NCI-H1092 treated with DMSO at 0.1 percent for 48 hours (cell line): ENCODE results near the gene KIF1B.

Source experiments
- DNase-seq: peaks from one replicate; lab custom pipeline; 2025; lab: John Stamatoyannopoulos, UW

Gene KIF1B, protein sequence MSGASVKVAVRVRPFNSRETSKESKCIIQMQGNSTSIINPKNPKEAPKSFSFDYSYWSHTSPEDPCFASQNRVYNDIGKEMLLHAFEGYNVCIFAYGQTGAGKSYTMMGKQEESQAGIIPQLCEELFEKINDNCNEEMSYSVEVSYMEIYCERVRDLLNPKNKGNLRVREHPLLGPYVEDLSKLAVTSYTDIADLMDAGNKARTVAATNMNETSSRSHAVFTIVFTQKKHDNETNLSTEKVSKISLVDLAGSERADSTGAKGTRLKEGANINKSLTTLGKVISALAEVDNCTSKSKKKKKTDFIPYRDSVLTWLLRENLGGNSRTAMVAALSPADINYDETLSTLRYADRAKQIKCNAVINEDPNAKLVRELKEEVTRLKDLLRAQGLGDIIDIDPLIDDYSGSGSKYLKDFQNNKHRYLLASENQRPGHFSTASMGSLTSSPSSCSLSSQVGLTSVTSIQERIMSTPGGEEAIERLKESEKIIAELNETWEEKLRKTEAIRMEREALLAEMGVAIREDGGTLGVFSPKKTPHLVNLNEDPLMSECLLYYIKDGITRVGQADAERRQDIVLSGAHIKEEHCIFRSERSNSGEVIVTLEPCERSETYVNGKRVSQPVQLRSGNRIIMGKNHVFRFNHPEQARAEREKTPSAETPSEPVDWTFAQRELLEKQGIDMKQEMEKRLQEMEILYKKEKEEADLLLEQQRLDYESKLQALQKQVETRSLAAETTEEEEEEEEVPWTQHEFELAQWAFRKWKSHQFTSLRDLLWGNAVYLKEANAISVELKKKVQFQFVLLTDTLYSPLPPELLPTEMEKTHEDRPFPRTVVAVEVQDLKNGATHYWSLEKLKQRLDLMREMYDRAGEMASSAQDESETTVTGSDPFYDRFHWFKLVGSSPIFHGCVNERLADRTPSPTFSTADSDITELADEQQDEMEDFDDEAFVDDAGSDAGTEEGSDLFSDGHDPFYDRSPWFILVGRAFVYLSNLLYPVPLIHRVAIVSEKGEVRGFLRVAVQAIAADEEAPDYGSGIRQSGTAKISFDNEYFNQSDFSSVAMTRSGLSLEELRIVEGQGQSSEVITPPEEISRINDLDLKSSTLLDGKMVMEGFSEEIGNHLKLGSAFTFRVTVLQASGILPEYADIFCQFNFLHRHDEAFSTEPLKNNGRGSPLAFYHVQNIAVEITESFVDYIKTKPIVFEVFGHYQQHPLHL (N-terminal part only)

DNA sequence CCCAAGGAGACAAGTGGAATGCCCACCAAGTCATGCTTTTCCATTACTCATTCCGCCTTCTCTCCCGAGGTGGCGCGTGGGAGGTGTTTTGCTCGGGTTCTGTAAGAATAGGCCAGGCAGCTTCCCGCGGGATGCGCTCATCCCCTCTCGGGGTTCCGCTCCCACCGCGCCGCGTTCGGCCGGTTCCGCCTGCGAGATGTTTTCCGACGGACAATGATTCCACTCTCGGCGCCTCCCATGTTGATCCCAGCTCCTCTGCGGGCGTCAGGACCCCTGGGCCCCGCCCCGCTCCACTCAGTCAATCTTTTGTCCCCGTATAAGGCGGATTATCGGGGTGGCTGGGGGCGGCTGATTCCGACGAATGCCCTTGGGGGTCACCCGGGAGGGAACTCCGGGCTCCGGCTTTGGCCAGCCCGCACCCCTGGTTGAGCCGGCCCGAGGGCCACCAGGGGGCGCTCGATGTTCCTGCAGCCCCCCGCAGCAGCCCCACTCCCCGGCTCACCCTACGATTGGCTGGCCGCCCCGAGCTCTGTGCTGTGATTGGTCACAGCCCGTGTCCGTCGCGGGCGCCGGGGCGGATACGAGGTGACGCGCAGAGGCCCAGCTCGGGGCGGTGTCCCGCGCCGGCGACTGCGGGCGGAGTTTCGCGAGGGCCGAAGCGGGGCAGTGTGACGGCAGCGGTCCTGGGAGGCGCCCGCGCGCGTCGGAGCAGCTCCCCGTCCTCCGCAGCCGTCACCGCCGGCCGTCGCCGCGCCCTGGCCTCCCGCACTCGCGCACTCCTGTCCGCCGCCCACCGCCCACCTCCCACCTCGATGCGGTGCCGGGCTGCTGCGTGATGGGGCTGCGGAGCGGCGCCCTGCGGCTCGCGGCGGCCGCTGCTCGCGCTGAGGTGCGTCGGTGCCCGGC is at the start of gene KIF1B:
KIF1B (plus strand) TSS at position 666 of the 906 bp plus-strand sequence. CDS start 21,759 bp downstream, outside the sequence.
- DNase-seq = peak; percentile 98

DNA sequence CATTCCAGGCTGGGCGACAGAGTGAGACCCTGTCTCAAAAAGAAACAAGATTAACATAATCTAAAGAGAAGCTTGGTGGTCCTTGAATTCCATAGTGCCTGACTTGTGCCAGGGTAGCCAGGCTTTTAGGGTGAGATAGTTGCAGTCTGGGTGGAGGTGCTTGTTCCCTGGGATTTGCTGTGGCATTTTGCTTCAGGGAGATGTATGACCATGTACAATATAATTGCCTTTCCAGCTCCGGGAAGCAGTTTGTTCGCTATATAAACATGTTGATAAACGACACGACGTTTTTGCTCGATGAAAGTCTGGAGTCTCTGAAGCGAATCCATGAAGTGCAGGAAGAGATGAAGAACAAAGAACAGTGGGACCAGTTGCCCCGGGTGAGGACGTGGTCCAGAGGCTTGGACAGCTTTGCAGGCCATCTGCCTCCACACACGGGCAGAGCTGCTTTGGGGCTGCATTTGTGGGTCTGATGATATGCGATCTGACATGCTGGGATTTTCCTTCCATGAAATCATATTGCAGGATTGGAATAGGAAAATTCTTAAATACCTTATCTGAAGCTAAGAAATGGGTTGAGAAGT is 49.4 kb upstream of the KIF1B start:
- DNase-seq = no peak

DNA sequence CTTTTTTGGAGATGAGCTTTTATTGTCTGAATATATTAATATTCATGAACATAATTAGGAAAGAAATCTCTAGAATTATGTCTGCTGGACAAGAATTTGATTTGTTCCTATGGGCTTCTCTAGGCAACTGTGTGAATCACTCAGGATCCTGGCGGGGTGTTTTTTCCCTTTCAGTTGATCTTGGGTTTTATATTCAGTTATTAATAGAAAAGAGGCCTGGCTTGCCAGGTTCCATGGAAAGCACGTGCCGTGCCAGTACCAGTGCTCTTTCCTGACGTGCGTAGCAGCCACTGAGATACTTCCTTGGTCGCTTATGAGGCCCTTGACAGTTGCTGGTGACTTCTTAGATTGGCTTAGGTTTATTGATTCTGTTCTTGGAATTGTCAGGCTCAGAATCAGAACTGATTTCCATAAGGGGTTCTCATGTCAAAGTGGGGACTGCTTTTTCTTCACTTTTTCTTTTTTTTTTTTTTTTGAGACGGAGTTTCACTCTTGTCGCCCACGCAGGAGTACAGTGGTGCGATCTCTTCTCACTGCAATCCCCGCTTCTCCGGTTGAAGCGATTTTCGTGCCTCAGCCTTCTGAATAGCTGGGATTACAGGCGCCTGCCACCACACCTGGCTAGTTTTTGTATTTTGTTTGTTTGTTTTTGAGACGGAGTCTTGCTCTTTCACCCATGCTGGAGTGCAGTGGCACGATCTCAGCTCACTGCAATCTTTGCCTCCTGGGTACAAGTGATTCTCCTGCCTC is 48.7 kb upstream of the KIF1B start:
- DNase-seq = no peak

DNA sequence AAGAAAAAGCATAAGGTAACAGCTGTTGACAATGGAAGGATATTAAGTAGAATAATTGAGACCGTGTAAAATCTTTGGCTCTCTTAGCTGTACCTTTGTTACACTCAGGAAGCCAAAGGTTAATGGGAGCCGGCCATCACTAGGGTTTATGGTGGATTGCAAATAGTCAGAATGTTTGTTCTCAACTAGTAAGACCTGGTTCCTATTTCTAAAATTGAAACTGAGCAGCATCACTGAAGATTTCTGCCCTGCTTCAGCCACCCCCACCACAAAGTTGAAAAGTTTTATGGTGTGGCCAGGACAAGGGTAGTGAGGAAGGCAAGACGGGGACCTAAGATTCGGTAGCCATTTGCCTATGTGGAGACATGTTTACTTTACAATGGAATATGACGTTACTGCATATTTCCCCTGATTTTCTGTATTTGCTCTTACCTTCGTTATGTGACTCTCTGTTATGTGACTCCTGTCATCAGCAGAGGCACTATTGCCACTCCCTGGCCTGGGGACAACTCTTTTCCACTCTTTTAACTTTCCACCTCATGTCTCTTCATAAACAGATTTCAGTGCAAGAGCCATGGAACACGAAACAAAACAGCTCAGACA is 41.4 kb upstream of the KIF1B start:
- DNase-seq = no peak

DNA sequence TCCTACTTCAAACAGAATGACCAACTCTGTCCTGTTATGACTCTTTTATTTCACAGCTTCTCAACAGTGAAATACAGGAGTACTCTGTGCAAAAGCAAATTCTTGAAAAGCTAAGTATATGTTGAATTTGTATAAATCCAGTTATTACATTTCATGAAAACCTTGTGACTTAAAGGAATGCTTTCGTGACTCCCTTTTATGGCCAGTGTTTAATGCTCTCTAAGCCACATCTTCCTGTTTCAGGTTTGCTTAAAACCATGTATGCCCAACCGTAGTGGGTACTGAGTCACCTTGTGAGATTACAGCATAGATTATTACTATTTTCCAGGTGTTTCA is 40.2 kb upstream of the KIF1B start:
- no peak for DNase-seq

DNA sequence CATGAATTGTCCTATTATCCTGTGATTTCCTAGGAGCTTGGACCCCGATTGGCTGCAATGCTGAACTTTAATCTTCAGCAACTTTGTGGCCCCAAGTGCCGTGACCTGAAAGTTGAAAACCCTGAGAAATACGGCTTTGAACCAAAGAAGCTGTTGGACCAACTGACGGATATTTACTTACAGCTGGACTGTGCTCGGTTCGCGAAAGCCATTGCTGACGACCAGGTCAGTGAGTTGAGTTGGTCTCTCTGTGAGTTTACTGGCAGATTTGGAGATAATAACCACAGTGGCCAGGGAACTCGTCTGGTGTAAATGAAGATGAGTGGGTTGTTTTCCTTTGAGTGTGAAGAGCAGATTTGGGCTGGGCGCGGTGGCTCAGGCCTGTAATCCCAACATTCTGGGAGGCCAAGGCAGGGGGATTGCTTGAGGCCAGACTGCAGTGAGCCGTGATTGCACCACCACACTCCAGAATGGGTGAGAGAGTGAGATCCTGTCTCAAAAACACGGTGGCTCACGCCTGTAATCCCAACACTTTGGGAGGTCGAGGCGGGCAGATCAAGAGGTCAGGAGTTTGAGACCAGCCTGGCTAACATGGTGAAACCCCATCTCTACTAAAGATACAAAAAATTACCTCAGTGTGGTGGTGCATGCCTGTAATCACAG is 39.1 kb upstream of the KIF1B start:
- DNase-seq = no peak

DNA sequence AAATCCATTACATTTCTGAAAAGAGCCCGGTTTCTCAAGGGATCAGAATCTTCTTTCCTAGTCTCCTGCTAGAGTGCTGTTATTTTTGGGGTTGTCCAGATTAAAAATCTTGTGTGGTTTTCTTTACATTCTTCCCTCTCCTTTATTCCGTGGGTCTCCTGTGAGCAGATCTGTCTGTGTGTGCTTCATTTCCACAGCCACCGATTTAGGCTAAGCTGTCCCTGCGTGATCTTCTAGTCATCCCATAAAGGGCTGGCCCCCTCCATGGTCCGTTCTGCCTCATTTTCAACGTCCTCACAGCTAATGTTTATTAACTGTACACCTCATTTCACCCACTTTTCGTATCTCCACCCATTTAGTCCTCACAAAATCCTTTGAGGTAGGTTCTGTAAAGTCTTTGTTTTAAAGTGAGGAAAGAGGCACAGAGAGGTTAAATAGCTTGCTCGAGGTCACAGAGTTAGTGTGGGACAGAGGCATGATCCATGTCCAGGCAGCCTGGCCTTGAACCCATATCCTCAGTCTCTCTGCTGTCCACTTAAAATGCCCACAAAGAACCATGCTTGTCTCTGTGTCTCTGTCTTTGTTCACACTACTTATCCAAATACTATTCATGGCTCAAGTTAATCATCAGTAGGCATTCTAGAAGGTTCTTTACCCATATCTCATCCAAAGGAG is 38.2 kb upstream of the KIF1B start:
- DNase-seq = no peak

DNA sequence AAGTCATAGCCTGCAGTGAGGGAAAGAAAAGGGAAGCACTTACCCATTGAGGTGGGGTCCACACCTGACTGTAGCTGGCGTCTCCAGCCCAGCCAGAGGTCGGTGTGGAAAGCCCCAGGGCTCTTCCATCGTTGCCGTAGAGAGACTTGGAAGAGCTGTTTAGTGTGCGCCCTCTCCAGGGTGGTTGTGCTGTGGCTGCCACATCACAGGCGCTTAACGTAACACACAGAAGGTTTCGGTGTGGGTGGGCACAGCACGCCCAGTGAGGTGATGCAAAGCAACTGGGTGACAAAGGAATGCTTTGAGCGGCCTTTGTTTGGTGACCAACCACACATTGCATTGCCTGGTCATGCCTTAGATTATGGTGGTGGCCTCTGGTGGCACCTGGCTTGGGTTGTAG is 36.8 kb upstream of the KIF1B start:
- no peak for DNase-seq

DNA sequence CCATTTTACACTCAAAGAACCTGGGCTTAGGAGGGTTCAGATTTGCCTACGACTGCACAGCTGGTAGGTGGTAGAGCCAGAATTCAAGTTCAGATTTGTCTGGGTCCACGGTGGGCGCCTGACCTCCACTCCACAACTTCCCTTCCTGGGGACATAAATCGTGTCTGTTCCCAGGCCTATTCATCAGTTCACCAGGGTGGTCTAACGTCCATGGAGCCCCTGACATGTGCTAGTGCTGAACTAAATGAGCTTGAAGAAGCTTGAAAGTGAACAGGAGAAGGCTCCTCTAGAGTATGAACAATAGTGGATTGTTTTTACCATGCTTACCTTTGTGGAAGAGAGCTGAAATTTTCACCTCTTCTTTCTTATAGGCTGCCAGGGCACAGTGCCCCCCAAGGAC is 32.5 kb upstream of the KIF1B start:
- DNase-seq = no peak

DNA sequence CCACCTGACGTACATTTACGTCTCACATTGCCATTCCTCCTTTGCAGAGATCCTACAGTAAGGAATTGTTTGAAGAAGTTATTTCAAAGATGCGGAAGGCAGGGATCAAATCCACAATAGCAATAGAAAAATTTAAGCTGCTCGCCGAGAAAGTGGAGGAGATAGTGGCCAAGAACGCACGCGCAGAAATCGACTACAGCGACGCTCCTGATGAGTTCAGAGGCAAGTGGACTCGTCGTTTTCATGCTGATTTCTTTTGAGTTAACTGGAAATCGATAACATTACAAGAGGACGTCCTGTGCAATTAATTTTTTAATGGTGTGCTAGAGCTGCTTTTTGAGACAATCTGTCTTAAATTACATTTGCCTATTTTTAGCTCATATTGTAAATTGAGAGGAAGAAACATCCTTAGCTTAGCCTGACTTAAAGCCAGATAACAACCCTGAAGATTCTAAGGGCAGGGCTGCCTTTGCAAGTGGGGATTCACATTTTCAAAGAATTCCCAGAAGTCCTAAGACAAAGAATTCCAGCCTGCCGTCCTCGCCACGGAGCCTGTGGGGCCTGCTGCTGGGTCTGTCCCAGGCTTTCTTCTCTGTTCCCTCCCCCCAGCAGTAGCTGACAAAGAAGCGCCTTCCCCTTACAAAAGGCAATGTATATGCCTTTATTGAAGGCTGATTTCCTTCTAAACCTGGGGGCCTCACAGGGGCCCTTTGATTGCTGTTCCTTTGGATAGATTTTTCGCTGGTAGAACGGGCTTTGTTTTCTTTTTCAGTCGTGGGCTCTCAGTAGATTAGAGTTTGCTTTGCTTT is 31.6 kb upstream of the KIF1B start:
- no peak for DNase-seq

DNA sequence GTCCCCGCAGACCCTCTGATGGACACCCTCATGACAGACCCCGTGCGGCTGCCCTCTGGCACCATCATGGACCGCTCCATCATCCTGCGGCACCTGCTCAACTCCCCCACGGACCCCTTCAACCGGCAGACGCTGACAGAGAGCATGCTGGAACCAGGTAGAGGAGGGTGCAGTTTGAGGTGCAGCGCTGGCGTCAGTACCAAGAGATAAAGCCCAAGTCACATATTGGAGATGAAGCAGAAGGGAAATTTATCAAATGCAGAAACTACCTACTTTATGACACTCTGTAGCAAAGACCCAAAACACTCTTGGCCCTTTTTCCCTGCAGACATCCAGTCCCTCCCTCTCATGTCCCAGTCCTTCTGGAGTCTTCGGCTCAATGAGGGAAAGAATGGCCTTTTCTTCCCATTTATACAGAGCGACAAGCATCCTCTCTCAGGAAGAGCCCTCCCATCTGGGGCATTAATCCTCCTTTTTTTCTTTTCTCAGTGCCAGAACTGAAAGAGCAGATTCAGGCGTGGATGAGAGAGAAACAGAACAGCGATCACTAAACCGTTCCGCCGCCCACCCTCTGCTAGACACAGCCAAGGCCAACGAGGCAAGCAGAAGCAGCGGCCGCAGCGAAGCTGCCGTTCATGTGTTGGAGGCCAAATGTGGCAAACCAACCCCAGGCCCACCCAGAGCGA is 30.8 kb upstream of the KIF1B start:
- no peak for DNase-seq

DNA sequence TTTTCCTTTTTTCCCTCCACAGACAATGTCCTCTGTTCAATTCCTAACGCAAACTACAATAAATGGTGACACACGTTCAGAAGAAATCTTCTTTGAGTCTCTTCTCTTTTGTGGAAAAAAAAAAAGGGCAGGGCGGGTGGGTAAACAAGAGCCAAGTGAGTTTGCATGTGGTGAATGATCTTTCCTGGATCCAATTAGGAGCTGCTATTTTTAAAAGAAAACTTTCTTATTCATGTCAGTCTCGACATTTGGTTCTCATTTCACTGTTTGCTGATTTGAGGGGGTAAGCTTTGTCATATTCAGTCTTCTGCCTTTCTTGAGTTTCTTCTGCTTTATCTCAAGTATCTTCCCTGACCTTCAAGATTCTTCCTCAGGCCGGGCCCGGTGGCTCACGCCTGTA is 29.2 kb upstream of the KIF1B start:
- DNase-seq = no peak

DNA sequence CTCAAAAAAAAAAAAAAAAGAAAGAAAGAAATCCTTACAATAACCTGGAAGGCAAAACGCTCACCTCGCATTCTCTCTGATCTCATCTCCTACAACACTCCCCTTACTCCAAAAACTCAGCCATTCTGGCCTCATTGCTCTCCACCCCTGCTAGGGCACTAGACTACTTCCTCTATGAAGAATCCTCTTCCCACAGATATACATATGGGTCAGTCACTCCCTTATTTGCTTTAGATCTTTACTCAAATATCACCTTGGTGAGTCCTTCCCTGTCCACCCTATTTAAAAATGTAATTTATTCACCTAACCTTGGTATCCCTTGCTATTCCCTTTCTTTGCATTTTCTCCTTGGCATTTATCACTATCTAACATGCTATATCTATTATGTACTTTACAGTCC is 24.6 kb upstream of the KIF1B start:
- DNase-seq = no peak

DNA sequence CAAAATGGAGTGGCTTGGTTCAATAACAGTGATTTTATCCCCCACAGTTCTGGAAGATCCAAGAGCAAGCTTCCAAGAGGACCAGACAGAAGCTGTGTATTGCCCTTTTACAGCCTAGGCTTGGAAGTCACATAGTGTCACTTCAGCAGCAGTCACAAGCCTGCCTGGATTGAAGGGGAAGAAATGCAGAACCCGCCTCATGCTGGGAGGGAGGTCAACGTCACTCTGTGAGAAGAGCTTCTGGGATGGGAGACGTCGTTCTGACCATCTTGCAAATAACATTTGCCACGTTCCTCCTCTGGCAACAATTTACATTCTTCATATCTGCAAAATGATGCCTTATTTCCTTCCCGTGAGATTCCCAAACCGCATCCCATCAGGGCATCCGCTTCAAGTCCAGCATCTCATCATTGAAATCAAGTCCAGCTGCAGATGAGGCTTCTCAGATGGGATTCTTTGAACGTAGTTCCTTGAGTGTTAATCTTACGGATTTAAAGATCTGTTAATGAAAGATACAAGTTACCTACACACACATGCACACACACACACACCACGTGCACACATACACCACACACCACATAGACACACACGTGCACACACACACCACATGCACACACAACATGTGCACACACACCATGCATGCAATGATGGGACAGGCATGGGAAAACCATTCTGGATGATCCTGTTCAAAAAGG is 23.9 kb upstream of the KIF1B start:
- no peak for DNase-seq

DNA sequence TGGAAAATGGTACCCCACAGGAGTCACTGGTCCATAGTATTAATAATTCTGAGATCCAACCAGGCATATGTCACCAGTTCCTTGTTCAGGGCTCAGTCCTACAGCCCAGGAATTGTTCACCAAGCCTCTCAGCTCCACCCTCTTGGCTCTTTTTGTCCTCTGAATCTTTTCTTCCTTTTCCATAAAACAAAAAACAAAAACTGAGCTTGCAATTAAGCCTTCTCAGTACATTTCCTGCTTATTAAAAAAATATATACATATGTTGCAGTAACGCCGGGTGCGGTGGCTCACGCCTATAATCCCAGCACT is 23.4 kb upstream of the KIF1B start:
- no peak for DNase-seq

DNA sequence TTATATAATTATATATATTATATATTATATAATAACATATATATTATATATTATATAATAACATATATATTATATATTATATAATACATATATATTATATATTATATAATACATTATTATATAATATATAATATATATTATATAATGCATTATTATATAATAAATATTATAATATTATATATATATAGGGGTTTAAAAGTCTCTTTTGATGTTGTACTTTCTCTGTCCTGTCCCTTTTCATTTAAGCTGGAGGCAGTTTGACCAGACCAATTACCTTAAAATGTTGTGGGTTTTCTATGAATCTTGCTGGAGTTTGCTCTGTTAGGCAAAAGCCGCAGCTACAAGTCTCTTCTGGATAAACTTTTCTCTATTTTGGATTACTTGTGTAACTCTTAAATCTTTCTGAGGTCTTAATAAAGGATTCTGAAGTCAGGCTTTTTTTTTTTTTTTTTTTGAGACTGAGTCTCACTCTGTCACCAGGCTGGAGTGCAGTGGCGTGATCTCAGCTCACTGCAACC is 22.2 kb upstream of the KIF1B start:
- DNase-seq = no peak

DNA sequence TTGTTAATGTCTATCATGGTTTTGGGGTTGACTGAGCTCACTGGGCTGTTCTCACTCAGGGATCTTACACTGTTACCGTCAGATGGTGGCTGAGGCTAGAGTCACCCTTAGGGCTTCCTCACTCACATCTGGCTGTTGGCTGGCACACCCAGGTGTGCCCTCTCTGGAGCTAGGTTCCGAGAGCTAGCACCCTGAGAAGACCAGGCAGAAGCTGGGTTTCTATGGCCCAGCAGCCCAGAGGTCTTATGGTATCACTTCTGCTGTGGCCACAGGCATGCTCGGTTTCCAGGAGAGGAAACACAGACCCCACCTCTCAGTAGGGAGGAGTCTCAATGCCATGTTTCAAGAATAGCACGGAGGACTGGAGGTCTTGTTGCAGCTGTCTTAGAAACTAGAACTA is 20.7 kb upstream of the KIF1B start:
- DNase-seq = no peak
